B cell (primary cell): ENCODE results near the gene EMC10. TPM values are rescaled to one million over a fixed set of nuclear protein-coding genes. Genes with fewer than 3 reads are reported as not detected.
A peak's percentile ranks its signal among the peaks of the same experiment; 100 is the strongest.

Source experiments
- ATAC-seq: fragments of 200-7000 bp; cut with Tn5 transposase; one replicate; pipeline ENCODE4 v1.10.0; 2021; ENCODE audit warnings: low read depth, mild to moderate bottlenecking, moderate number of reproducible peaks, moderate library complexity
- CTCF ChIA-PET: fragments of 350-600 bp; sonication (Branson Sonifier 250); formaldehyde crosslinking; loops from one replicate; lab custom pipeline; 2021; ENCODE audit warnings: antibody characterized with exemption, inconsistent platforms; lab: Charles Lee
- POLR2A ChIA-PET: fragments of 350-600 bp; sonication (Branson Sonifier 250); formaldehyde crosslinking; loops from one replicate; lab custom pipeline; 2021; ENCODE audit warnings: antibody characterized with exemption; lab: Charles Lee
- DNase-seq: peaks from one replicate; pipeline ENCODE4 v3.0.0; 2013
- H2AFZ ChIP-seq: 2 replicates; pipeline ENCODE4 v1.6.1; 2012; ENCODE audit warnings: mild to moderate bottlenecking, low read depth, low read length; ENCODE audit not compliant: insufficient read depth, poor library complexity, severe bottlenecking
- H3K27ac ChIP-seq, 2 donors: 1 replicate in 1 of 2; 2 replicates in 1 of 2; pipeline ENCODE4 v1.5.1; 2012 to 2013; ENCODE audit warnings: low read length in 2 of 2, mild to moderate bottlenecking in 2 of 2, moderate library complexity in 1 of 2
- H3K27me3 ChIP-seq, 4 experiments: fragments of 200-600 bp in 1 of 4; sonication (generic) in 1 of 4; replicated peaks in 1 of 4; 1 replicate in 2 of 4; 2 replicates in 2 of 4; pipeline versions ENCODE4 v1.6.1 to v1.7.0; 2013 to 2016; ENCODE audit warnings: low read length in 3 of 4, mild to moderate bottlenecking in 2 of 4, mixed read lengths in 1 of 4, moderate library complexity in 1 of 4; ENCODE audit not compliant: insufficient read depth in 4 of 4, control insufficient read depth in 3 of 4; ENCODE audit errors: control extremely low read depth in 1 of 4
- H3K36me3 ChIP-seq, 2 experiments: replicated peaks in 1 of 2; 1 replicate in 1 of 2; 2 replicates in 1 of 2; pipeline versions ENCODE4 v1.6.1 to v1.7.1; 2013; ENCODE audit warnings: low read length in 1 of 2; ENCODE audit not compliant: insufficient read depth in 2 of 2, control insufficient read depth in 1 of 2; ENCODE audit errors: control extremely low read depth in 1 of 2, extremely low read depth in 1 of 2
- H3K4me1 ChIP-seq, 2 donors: fragments of 200-600 bp in 1 of 2; sonication (generic) in 1 of 2; 1 replicate in 1 of 2; 2 replicates in 1 of 2; pipeline versions ENCODE4 v1.5.1 to v1.6.1; 2013 to 2017; ENCODE audit warnings: low read length in 2 of 2; ENCODE audit not compliant: control insufficient read depth in 2 of 2, insufficient read depth in 2 of 2
- H3K4me2 ChIP-seq: replicated peaks from 2 replicates; pipeline ENCODE3; 2012; ENCODE audit warnings: mild to moderate bottlenecking, low read depth, low read length; ENCODE audit not compliant: poor library complexity, severe bottlenecking
- H3K4me3 ChIP-seq, 5 experiments: fragments of 200-600 bp in 1 of 5; sonication (generic) in 1 of 5; 1 replicate in 3 of 5; 2 replicates in 2 of 5; pipeline versions ENCODE4 v1.5.1 to v1.7.0; 2011 to 2016; ENCODE audit warnings: low read length in 4 of 5, mild to moderate bottlenecking in 4 of 5, low read depth in 2 of 5, control low read depth in 1 of 5, moderate library complexity in 1 of 5; ENCODE audit not compliant: insufficient read depth in 1 of 5; ENCODE audit errors: control extremely low read depth in 1 of 5, extremely low read depth in 1 of 5
- H3K79me2 ChIP-seq: fragments of 200-600 bp; sonication (generic); one replicate; pipeline ENCODE4 v1.6.0; 2016; ENCODE audit warnings: low read length; ENCODE audit not compliant: control insufficient read depth, insufficient read depth
- H3K9ac ChIP-seq: fragments of 200-600 bp; sonication (generic); 2 replicates; pipeline ENCODE4 v1.6.1; 2017; ENCODE audit warnings: mild to moderate bottlenecking, low read length, moderate library complexity
- H3K9me3 ChIP-seq, 3 donors: one replicate each; pipeline versions ENCODE4 v1.6.1 to v1.7.1; 2013; ENCODE audit warnings: low read length in 2 of 3; ENCODE audit not compliant: control insufficient read depth in 2 of 3, insufficient read depth in 1 of 3; ENCODE audit errors: control extremely low read depth in 1 of 3
- H4K20me1 ChIP-seq: 2 replicates; pipeline ENCODE4 v1.6.0; 2012; ENCODE audit warnings: mild to moderate bottlenecking, low read length; ENCODE audit not compliant: insufficient read depth, control insufficient read depth, poor library complexity, severe bottlenecking
- H3K27ac Mint-ChIP-seq: one replicate; pipeline ENCODE4 v1.8.0; 2021; ENCODE audit warnings: mixed read lengths
- H3K27me3 Mint-ChIP-seq: one replicate; pipeline ENCODE4 v1.8.0; 2021; ENCODE audit warnings: mixed read lengths
- H3K4me1 Mint-ChIP-seq: one replicate; pipeline ENCODE4 v1.8.0; 2021; ENCODE audit warnings: mixed read lengths
- H3K4me3 Mint-ChIP-seq: one replicate; pipeline ENCODE4 v1.8.0; 2021; ENCODE audit warnings: mixed read lengths
- H3K9me3 Mint-ChIP-seq: one replicate; pipeline ENCODE4 v1.8.0; 2022; ENCODE audit warnings: mixed read lengths; ENCODE audit not compliant: insufficient read depth
- EZH2 ChIP-seq: IDR thresholded peaks from 2 replicates; pipeline ENCODE4 v1.6.1; 2012; ENCODE audit warnings: borderline replicate concordance, low read depth, mild to moderate bottlenecking, moderate library complexity, low read length; ENCODE audit not compliant: insufficient read depth, poor library complexity, severe bottlenecking
- WGBS: methylation state at CpG from one replicate; pipeline ENCODE4 v1.1.5; 2013; ENCODE audit warnings: missing lambda C conversion rate; ENCODE audit not compliant: insufficient coverage; 5-methylcytosine and 5-hydroxymethylcytosine counted together
- intact Hi-C: fragments of 100-400 bp; cut with micrococcal nuclease; formaldehyde crosslinking; loops from one replicate; pipeline ENCODE4 v1.10.0; 2022
- polyA minus RNA-seq: library from RNA; depleted of rRNA, polyadenylated mRNA; stranded (reverse); fragments of >200 nt; gene quantifications from 2 replicates; pipeline ENCODE4 v1.2.3, GENCODE V29; 2012
- polyA plus RNA-seq: library from polyadenylated mRNA; depleted of rRNA; stranded (reverse); fragments of >200 nt; gene quantifications from 2 replicates; pipeline ENCODE4 v1.2.3, GENCODE V29; 2012
- total RNA-seq, 2 donors: library from RNA; stranded (reverse); fragments of 120-200 nt in 1 of 2; gene quantifications; 1 replicate in 1 of 2; 2 replicates in 1 of 2; pipeline versions ENCODE4 v1.2.3 to v1.2.4, GENCODE V29; 2013 to 2022
- TF ChIP-seq, protein P1 (sequence below): fragments of 200-600 bp; IDR thresholded peaks from one replicate; pipeline ENCODE4 v1.8.0; 2022; ENCODE audit warnings: antibody characterized with exemption, mild to moderate bottlenecking

EMC10 gene
- total RNA-seq (81.1 and 88.1 TPM in 2 replicates), polyA plus RNA-seq (51.1 and 54.4 TPM in 2 replicates), polyA minus RNA-seq (75.6 and 78.1 TPM in 2 replicates)
- total RNA-seq (2013): 50.0 TPM

DNA sequence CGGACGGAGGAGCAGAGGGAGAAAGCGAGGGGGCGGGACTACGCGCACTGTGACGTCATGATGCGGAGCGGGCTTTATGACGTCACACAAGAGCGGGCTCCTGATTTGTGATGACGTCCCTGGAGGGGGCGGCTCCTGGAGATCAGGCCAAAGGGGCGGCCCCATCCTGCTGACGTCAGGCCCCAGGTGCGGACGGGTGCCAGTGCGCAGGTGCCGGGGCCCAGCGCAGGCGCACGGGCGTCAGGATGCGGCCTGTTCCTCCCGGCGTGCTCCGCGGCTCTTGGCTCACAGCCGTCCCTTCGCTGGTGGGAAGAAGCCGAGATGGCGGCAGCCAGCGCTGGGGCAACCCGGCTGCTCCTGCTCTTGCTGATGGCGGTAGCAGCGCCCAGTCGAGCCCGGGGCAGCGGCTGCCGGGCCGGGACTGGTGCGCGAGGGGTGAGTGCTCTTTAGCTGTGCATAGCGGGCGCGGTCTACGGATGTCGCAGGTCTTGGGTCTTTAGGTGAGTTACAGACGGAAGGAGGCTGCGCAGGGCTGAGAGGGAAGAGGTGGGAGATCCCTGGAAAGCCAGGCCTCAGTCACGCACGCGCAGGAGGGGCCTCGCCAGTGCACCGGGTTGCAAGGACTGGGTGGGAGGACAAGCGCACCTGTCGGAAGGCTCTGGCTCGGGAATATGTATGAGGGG is at the start of gene EMC10, which contains the start of gene GARIN5A:
TSS of gene EMC10 (plus strand) at position 284 of the 683 bp plus-strand sequence. CDS start at position 322, 38 bp downstream.
TSS of gene GARIN5A (minus strand) at position 625 of the 683 bp plus-strand sequence. CDS start at position 165, 460 bp downstream.
- WGBS: 4% methylated on average over 58 of the region's 58 CpGs
- H3K4me3 Mint-ChIP-seq: peak within 1 kb of the TSS; percentile 99
- Histone ChIP-seq H2AFZ (peak within 1 kb of the TSS; percentile 99), H3K9me3 (peaks cover 0 to 11% (median 0%) of the 10 kb centered on the region in 3 donors), H3K4me2 (peak within 1 kb of the TSS; percentile 99), H3K4me1 (peaks cover 14 to 23% of the 10 kb centered on the region in 2 donors), H3K9ac (peak within 1 kb of the TSS; percentile 100), H3K27me3 (no peaks in the 10 kb centered on the region), H3K79me2 (peaks cover 45% of the 10 kb centered on the region), H3K27ac (peak within 1 kb of the TSS; percentile 82 to 90), H3K36me3 (peaks cover 0 to 35% of the 10 kb centered on the region in 2 experiments), H4K20me1 (peaks cover 44% of the 10 kb centered on the region), H3K4me3 (peak within 1 kb of the TSS; percentile 35 to 100 (median 98))
- DNase-seq: peak; percentile 98
- ChIA-PET POLR2A (no interaction called here), CTCF (no interaction called here)
- TF ChIP-seq, protein P1, sequence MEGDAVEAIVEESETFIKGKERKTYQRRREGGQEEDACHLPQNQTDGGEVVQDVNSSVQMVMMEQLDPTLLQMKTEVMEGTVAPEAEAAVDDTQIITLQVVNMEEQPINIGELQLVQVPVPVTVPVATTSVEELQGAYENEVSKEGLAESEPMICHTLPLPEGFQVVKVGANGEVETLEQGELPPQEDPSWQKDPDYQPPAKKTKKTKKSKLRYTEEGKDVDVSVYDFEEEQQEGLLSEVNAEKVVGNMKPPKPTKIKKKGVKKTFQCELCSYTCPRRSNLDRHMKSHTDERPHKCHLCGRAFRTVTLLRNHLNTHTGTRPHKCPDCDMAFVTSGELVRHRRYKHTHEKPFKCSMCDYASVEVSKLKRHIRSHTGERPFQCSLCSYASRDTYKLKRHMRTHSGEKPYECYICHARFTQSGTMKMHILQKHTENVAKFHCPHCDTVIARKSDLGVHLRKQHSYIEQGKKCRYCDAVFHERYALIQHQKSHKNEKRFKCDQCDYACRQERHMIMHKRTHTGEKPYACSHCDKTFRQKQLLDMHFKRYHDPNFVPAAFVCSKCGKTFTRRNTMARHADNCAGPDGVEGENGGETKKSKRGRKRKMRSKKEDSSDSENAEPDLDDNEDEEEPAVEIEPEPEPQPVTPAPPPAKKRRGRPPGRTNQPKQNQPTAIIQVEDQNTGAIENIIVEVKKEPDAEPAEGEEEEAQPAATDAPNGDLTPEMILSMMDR: no peak
- no peak for TF ChIP-seq EZH2
- H3K9me3 Mint-ChIP-seq: no peaks in the 10 kb centered on the region
- ATAC-seq: peak; percentile 95
- peaks cover 29% of the 10 kb centered on the region for H3K4me1 Mint-ChIP-seq
- H3K27me3 Mint-ChIP-seq: no peaks in the 10 kb centered on the region
- H3K27ac Mint-ChIP-seq: peak within 1 kb of the TSS; percentile 94
- intact Hi-C loops: loop anchor here (1.0 kb wide), 2 partner anchors 16 to 61 kb away; no protein-coding TSS in a partner anchor
